GM20431 (cell line): Measurements from ENCODE around the gene CUBN.
"Not testable (repeated sequence)": the region's sequence is repeated elsewhere in the genome, so short reads cannot be mapped to it uniquely, and the experiment has no call there.

ENCODE experiments used
- in situ Hi-C: fragments of 300-500 bp; cut with MseI, MboI; formaldehyde crosslinking; loops from one replicate; pipeline ENCODE4 v1.15.0; 2020; ENCODE audit warnings: low sequenced_read_pairs; ENCODE audit not compliant: unreplicated experiment

CUBN gene

DNA sequence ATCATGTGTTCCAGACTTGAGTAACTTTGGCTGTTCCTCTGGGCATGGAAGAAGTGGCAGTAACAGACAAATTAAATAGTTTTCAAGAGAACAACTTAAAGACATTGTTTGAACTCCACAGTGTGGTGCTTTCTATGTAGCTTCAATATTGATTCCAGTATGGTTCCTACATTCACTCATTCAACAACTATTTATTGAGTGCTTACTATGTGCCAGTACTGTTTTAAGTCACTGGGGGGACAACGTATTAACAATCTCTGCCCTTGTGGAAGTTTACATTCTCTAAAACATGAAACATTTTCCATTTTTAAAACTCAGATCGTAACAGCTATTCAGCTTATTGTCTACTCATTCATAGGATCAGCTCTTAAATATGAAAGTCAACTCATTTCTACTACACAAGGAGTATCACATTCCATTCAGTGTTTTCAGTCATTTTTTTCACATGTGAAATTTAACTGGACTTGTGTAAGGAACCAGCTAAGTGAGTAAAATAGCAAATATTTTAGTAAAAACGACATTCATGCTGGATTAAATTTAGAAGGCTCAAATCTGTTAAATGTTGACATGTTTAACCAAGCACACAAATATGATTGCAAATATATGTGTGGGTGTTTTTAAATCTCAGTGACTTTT, 13.6 kb upstream of the CUBN start:
- in situ Hi-C loops = no loop called here

GRCh38 chr10:17141504-17142229, 12.1 kb upstream of the CUBN start:
- in situ Hi-C loops = no loop called here

DNA sequence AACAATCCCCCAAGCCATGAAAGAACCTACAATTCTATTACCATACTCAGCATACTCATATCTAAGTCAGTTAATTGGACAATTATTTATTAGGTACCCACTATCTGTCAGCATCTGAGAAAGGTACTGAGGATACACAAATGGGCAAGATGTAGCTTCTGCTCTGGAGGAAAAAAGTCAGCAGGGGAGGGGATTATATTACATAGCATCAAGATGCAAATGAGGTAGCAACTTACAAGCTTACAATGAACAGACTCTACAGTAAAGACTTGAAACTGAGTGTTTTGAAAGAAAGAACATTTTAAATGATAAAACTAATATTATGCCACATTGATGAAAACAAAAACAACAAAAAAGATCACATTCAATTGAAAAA, 10.8 kb upstream of the CUBN start:
- in situ Hi-C loops = no loop called here

DNA sequence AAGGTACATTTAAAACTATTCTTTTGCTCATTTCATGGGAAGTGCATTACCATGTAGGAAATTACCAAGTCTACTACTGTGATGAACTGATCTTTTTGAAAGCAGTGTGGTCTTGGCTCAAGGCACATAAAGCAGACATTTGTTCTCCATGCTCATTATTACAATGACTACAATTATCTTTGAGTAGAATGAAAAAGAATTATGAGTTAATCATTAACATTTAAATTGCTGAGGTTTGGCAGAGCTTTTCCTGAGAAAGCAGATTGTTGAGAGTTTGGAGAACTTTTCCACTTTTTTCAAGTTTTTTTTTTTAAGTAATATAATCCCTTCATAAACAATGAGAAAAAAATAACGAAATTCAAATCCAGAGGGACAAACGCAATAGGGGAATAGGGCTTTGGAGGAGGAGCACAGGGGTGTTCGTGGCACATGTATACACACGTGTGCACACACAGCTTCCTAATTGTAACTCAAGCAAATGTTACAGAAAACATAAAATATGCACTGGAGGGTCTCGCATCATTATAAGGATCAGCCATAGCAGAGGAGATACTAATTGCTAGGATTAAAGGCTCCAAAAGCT, 8.9 kb upstream of the CUBN start:
- in situ Hi-C loops = no loop called here

DNA sequence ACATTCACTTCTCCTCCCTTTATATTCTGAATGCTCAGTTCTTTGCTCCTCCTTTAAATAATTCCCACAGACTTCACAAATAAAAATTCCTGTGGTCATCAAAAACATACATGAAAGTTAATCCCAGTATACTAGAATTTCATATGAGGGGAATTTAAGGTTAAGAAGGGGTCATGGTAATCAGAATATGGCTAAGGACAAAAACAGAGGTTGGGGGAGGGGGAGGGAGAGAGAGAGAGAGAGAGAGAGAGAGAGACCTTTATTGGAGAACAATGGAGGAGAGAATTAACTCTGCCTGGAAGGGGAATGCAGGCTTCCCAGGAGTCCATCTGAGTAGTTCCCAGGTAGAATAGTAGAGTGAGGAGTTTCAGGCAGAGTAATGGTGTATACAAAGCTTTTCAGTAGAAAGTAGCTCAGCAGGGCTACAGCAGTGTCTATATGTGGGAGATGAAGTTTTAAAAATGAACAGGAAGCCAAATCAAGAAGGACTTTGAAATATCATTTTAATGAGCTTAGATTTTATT, 5.2 kb upstream of the CUBN start:
- in situ Hi-C loops = no loop called here

DNA sequence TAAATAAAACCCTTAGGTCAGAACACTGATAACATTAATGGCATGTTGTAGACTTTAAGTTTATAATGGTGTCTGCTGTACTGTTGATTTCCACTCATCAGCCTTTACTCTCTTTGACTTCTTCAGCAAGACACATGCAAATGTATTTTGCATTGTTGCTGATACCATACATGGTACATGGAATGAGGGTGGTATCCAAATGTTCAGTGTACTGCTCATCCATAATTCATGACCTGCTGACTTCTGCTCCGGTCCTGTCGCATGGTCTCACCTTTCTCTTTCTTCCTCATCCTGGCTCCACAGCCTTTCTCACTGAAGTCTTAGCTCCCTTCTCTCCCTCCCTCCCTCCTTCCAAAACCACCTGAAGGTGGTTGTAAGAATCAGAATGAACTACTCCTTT, 4.7 kb upstream of the CUBN start:
- in situ Hi-C loops = no loop called here

GRCh38 chr10:17128261-17128660, 1.4 kb downstream of the CUBN start:
- in situ Hi-C loops = no loop called here

DNA sequence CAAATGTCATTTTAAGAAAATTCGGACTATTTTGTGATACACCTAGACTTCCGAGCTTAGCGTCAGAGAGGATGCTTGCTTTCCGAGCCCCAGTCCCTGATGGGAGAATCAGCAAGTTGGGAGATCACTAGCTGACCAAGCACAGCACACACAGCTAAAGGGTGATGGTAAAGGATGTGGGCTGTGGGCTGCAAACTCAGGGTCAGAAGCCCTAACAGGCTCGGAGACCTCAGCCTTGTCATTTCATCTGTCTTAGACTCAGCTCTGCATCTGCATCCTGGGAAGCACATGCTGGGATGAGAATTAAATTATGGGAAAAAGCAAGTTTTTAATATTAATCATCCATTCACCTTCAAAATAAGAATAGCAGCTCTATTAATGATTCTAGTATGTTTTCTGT, 3.3 kb downstream of the CUBN start:
- in situ Hi-C loops = no loop called here

GRCh38 chr10:17125206-17125893, 4.3 kb downstream of the CUBN start:
- in situ Hi-C loops = no loop called here

DNA sequence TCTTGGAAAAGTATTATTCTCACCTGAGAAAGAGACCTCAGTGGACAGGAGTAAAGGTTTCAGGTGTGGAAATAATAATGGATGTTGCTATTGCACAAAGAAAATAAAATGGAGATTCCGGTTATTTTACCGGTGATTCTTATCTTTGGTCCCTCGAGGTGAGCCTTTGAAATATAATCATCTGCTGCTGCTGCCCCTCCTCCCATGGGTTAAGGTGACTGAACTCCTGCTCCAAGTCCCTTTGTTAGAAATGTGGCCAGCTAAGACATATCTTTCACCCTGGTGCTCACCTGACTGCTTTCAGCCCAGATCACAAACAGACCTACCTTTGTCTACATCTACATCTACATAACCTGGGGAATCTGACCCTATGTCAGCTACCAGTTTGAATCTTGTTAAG, 5.7 kb downstream of the CUBN start:
- in situ Hi-C loops = no loop called here

DNA sequence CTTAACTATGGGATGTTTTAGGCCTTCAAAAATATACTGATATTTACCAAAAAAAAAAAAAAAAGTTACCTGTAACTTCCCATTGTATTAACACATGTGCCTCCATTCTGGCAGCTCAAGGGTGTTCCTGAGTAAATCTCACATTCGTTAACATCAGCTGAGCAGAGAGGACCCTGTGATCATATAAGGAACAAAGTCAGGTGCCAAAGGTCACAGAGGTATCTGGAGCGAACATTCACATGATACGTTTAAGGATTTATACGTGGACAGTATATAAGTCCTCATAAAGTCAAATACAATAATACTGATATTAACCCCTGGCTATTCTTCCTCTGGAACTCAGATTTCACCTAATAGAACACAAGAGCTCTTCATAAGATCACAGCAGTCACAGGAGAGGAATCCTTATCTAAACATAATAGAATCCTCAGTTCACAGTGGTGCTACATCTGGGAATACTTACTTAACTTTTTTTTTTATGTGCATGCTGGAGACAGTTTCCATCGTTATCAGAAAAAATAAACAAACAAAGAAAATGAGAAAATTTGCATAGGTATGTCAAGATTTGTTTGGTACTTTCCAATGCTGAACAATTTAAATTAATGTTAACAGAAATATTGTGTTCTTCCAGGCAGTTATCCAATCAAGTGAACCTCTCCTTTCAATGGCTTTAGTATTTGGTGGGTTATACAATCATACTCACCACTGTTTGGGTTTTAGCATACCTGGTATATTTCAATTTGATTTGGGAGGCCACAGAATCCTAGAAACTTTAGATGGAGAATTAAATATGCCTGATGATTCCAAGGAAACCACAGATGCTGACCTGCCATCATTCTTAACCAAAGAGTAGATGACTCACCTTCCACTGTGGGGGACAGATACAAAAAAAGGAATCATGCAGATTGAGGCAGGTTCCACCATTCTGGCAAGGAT, 6.6 kb downstream of the CUBN start:
- in situ Hi-C loops = no loop called here

- in situ Hi-C loops = no loop called here
Measured at GRCh38 chr10:17122052-17122451, 7.6 kb downstream of the CUBN start.

DNA sequence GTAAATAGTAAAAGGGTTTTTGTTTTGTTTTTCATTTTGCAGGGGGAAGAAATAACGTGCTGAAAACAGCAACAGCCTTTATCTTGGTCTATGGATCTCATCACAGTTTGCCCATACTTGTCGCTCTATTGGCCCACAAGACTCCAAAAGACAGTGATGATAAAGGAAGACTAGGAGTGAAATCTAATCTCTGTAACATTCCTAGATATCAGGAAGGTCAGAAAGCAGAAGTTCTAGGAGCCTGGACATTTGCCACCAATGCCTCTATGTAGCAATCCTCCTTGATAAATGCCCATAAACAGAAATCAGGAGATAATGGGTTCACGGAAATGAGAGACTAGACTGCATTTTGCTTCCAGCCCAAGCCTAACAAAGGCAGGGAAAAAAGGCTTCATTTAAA, 8.9 kb downstream of the CUBN start:
- in situ Hi-C loops = no loop called here

DNA sequence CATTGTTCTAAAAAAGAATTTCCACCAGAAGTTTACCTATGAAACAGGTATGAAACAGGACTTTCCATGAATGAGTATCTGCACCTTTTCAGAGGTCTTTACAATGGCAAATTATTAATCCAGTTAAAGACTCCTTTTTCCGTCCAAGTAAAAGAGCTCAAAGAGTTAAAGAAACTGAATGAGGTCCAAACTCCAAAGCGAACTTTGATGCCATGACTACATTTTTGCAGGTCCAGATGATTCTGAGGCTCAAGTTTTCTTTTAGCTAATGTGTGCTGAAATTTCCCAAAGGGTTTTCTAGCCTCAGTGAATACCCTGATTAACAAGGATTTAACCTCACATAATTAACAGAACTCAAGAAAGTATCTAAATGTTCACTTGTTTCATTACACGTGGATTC, 9.8 kb downstream of the CUBN start:
- in situ Hi-C loops = no loop called here

DNA sequence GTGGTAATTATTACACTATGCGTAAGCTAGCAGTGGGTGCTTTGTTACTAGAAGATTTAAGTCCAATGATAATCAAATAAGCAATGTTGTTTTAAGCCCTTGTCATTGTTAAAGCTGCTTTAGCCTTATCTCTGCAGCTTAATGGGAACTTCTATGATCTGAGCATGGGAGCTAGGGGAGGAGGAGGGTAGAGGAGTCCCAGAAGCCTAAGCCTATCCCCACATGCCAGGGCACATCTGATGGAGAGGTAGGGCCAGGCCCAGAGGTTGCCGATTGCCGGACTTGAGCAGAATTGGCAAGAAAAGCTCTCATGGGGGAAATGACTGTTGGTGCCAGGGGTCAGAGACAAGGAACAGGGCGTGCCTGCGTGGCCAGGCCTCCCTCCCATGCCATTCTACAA, 13.4 kb downstream of the CUBN start:
- in situ Hi-C loops = no loop called here

- in situ Hi-C loops = no loop called here
Measured at GRCh38 chr10:17115683-17116082, 13.9 kb downstream of the CUBN start.

DNA sequence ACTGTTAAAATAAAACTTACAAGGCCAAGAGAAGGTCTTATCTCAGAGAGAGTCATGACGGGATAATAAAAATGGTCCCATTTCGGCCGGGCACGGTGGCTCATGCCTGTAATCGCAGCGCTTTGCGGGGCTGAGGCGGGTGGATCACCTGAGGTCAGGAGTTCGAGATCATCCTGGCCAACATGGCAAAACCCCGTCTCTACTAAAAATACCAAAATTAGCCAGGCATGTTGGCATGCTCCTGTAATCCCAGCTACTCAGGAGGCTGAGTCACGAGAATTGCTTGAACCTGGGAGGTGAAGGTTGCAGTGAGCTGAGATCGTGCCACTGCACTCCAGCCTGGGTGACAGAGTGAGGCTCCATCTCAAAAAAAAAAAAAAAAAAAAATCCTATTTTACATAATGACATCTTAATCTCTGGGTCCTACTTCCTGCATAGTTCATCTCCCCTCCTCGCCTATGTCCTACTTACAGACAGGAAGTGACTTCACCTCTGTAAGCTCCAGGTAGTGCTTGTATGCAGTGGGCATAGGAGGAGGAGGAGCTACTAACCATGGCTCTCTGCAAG, 14.7 kb downstream of the CUBN start:
- in situ Hi-C loops = not testable (repeated sequence)

DNA sequence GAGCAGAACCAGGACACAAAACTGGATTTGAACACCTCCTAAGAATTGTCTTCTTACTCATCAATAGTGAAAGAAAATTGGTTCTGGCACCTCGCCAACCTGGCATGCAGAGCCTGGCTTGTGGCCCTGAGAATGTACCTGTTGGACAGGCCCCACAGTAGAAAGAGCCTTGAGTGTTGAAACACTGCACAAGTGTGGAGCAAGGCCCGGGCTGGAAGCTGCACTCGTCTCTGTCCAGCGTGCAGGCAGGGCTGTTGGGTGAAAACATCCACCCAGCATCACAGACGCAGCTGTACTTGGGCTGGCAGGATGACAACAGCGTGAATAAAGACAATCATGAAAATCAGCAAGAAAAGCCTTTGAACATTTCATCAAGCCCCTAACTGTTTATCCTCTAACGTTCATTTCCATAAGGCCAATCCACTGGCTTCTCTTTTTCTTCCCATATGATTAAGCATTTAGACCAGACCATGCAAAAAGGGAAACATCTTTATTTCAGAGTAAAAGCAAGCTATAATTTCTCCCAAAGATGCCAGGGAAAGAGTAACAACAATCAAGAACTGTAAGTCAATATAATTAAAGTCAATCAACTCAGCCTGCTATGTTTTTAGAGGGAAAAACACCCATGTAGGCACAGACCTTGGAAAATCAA, 15.6 kb downstream of the CUBN start:
- in situ Hi-C loops = no loop called here

- in situ Hi-C loops = no loop called here
Measured at GRCh38 chr10:17113346-17113745, 16.3 kb downstream of the CUBN start.
